HCT116 (cell line): Measurements from ENCODE around the gene GRIN3A. TPM values are rescaled to one million over a fixed set of nuclear protein-coding genes. Genes with fewer than 3 reads are reported as not detected.

ENCODE experiments used
- ATAC-seq: fragments of 200-7000 bp; cut with Tn5 transposase; 2 replicates; pipeline ENCODE4 v1.9.1; 2020; ENCODE audit warnings: mild to moderate bottlenecking, moderate library complexity
- Bru-seq: library from RNA; stranded (reverse); fragments of 400-500 nt; gene quantifications from one replicate; lab custom pipeline; 2021; lab: Mats Ljungman, UMichigan
- BruChase-seq, 2 experiments: library from RNA; stranded (reverse); fragments of 400-500 nt; gene quantifications; one replicate each; lab custom pipeline; 2021; lab: Mats Ljungman, UMichigan
- BruUV-seq: library from RNA; stranded (reverse); fragments of 400-500 nt; replicated peaks from 2 replicates; lab custom pipeline; 2021; lab: Mats Ljungman, UMichigan
- CTCF ChIA-PET: fragments of 300-600 bp; sonication (Branson Sonifier 250); formaldehyde crosslinking; loops from one replicate; lab custom pipeline; 2021; ENCODE audit warnings: antibody characterized with exemption; lab: Charles Lee
- POLR2A ChIA-PET: fragments of 300-600, 350-600 bp; sonication (Branson Sonifier 250); formaldehyde crosslinking; loops from one replicate; lab custom pipeline; 2021; ENCODE audit warnings: antibody characterized with exemption; lab: Charles Lee
- RAD21 ChIA-PET, 2 experiments: fragments of 300-600 bp; sonication (Branson Sonifier 250); formaldehyde crosslinking; loops; one replicate each; lab custom pipeline; 2023; ENCODE audit warnings: low total read pairs in 2 of 2; ENCODE audit not compliant: uncharacterized antibody in 2 of 2, unreplicated experiment in 2 of 2, low non-redundant PET in 1 of 2; lab: Charles Lee
- DNase-seq: peaks from one replicate; pipeline ENCODE4 v3.0.0-alpha.2; 2010; ENCODE audit warnings: low read depth, low spot score
- H2AFZ ChIP-seq: fragments of 200-600 bp; shearing (Covaris generic), sonication (generic); 2 replicates; pipeline ENCODE4 v1.6.1; 2017; ENCODE audit warnings: low read depth, mixed run types, mixed read lengths, antibody characterized with exemption, low read length; ENCODE audit not compliant: poor library complexity, severe bottlenecking
- H3K27ac ChIP-seq: 2 replicates; pipeline ENCODE4 v1.5.1; 2012; ENCODE audit warnings: low read depth, low read length
- H3K27me3 ChIP-seq: fragments of 200-600 bp; sonication (generic); 2 replicates; pipeline ENCODE4 v1.6.1; 2016; ENCODE audit warnings: mixed run types, low read length, mixed read lengths; ENCODE audit not compliant: insufficient read depth
- H3K36me3 ChIP-seq, 2 experiments: fragments of 200-500 bp in 1 of 2; fragments of 200-600 bp in 1 of 2; sonication (Bioruptor generic) in 1 of 2; sonication (generic) in 1 of 2; 2 replicates each; pipeline versions ENCODE4 v1.5.1 to v1.6.1; 2014 to 2016; ENCODE audit warnings: low read length in 2 of 2, inconsistent platforms in 1 of 2, mixed read lengths in 1 of 2, mixed run types in 1 of 2; ENCODE audit not compliant: insufficient read depth in 2 of 2, control insufficient read depth in 1 of 2
- H3K4me1 ChIP-seq, 2 experiments: fragments of 200-600 bp in 1 of 2; sonication (generic) in 1 of 2; 2 replicates each; pipeline versions ENCODE4 v1.5.1 to v1.6.1; 2012 to 2017; ENCODE audit warnings: low read length in 2 of 2, inconsistent platforms in 1 of 2, mild to moderate bottlenecking in 1 of 2, mixed read lengths in 1 of 2, mixed run types in 1 of 2, moderate library complexity in 1 of 2; ENCODE audit not compliant: insufficient read depth in 2 of 2, control insufficient read depth in 1 of 2
- H3K4me2 ChIP-seq: fragments of 200-600 bp; sonication (generic); 2 replicates; pipeline ENCODE4 v1.6.1; 2017; ENCODE audit warnings: mixed run types, low read length, mixed read lengths
- H3K4me3 ChIP-seq, 2 experiments: fragments of 200-600 bp in 1 of 2; sonication (generic) in 1 of 2; replicated peaks in 1 of 2; 2 replicates each; pipeline ENCODE4 v1.5.1; 2011 to 2016; ENCODE audit warnings: low read length in 2 of 2, control low read depth in 1 of 2, low read depth in 1 of 2, mild to moderate bottlenecking in 1 of 2, mixed read lengths in 1 of 2, mixed run types in 1 of 2
- H3K79me2 ChIP-seq: fragments of 200-600 bp; sonication (generic); 2 replicates; pipeline ENCODE4 v1.6.1; 2017; ENCODE audit warnings: mild to moderate bottlenecking, mixed run types, low read length, moderate library complexity, mixed read lengths; ENCODE audit not compliant: insufficient read depth
- H3K9ac ChIP-seq: fragments of 200-600 bp; sonication (generic); 2 replicates; pipeline ENCODE4 v1.6.1; 2016; ENCODE audit warnings: low read length, mixed read lengths
- H3K9me2 ChIP-seq: fragments of 200-600 bp; sonication (generic), shearing (Covaris generic); 2 replicates; pipeline ENCODE4 v1.6.1; 2017; ENCODE audit warnings: mixed run types, mild to moderate bottlenecking, moderate library complexity; ENCODE audit not compliant: insufficient read depth
- H3K9me3 ChIP-seq, 2 experiments: fragments of 200-500 bp in 1 of 2; fragments of 200-600 bp in 1 of 2; sonication (Bioruptor generic) in 1 of 2; sonication (generic) in 1 of 2; 2 replicates each; pipeline ENCODE4 v1.6.1; 2014 to 2017; ENCODE audit warnings: low read length in 2 of 2, mixed read lengths in 2 of 2, inconsistent platforms in 1 of 2, low read depth in 1 of 2, mild to moderate bottlenecking in 1 of 2, mixed run types in 1 of 2, moderate library complexity in 1 of 2; ENCODE audit not compliant: control insufficient read depth in 1 of 2, insufficient read depth in 1 of 2
- H4K20me1 ChIP-seq: fragments of 200-600 bp; sonication (generic), shearing (Covaris generic); 2 replicates; pipeline ENCODE4 v1.6.1; 2017; ENCODE audit warnings: mixed run types, mild to moderate bottlenecking, moderate library complexity; ENCODE audit not compliant: insufficient read depth
- ATF3 ChIP-seq: IDR thresholded peaks from 2 replicates; pipeline ENCODE4 v1.6.1; 2012
- CBX3 ChIP-seq: IDR thresholded peaks from 2 replicates; pipeline ENCODE4 v1.6.1; 2012; ENCODE audit warnings: low read depth
- CEBPB ChIP-seq: IDR thresholded peaks from 2 replicates; pipeline ENCODE4 v1.6.1; 2012; ENCODE audit warnings: low read depth
- CTCF ChIP-seq, 3 experiments: fragments of 200-600 bp in 1 of 3; sonication (generic) in 1 of 3; IDR thresholded peaks in 2 of 3; conservative IDR thresholded peaks in 1 of 3; 2 replicates each; pipeline ENCODE4 v1.5.1; 2012 to 2017; ENCODE audit warnings: low read depth in 2 of 3, low read length in 2 of 3, antibody characterized with exemption in 1 of 3, borderline replicate concordance in 1 of 3, control low read depth in 1 of 3, mild to moderate bottlenecking in 1 of 3, mixed read lengths in 1 of 3, mixed run types in 1 of 3, moderate library complexity in 1 of 3; ENCODE audit not compliant: insufficient read depth in 1 of 3
- EGR1 ChIP-seq: IDR thresholded peaks from 2 replicates; pipeline ENCODE4 v1.6.1; 2012; ENCODE audit warnings: low read depth
- EZH2phosphoT487 ChIP-seq: fragments of 200-600 bp; IDR thresholded peaks from 2 replicates; pipeline ENCODE4 v1.6.1; 2018; ENCODE audit warnings: antibody characterized with exemption, borderline replicate concordance
- FOSL1 ChIP-seq: IDR thresholded peaks from 2 replicates; pipeline ENCODE4 v1.6.1; 2012; ENCODE audit warnings: low read depth
- JUND ChIP-seq: IDR thresholded peaks from 2 replicates; pipeline ENCODE4 v1.6.1; 2012
- MAX ChIP-seq: IDR thresholded peaks from 2 replicates; pipeline ENCODE4 v1.6.1; 2012
- POLR2A ChIP-seq: IDR thresholded peaks from 2 replicates; pipeline ENCODE4 v1.7.0; 2011; ENCODE audit warnings: borderline replicate concordance; ENCODE audit not compliant: insufficient read depth, insufficient read length; ENCODE audit errors: extremely low read depth
- RAD21 ChIP-seq: IDR thresholded peaks from 2 replicates; pipeline ENCODE4 v1.6.1; 2012; ENCODE audit warnings: low read depth, mild to moderate bottlenecking
- REST ChIP-seq: IDR thresholded peaks from 2 replicates; pipeline ENCODE4 v1.6.1; 2012; ENCODE audit warnings: low read depth
- SIN3A ChIP-seq: IDR thresholded peaks from 2 replicates; pipeline ENCODE4 v1.6.1; 2012; ENCODE audit warnings: low read depth
- SP1 ChIP-seq: IDR thresholded peaks from 2 replicates; pipeline ENCODE4 v1.6.1; 2012; ENCODE audit warnings: low read depth
- SRF ChIP-seq: IDR thresholded peaks from 2 replicates; pipeline ENCODE4 v1.6.1; 2012; ENCODE audit warnings: low read depth
- TCF7L2 ChIP-seq: IDR thresholded peaks from 2 replicates; pipeline ENCODE4 v1.7.0; 2011; ENCODE audit warnings: borderline replicate concordance, inconsistent platforms; ENCODE audit not compliant: insufficient read depth, insufficient read length; ENCODE audit errors: extremely low read depth
- ZBTB33 ChIP-seq: IDR thresholded peaks from 2 replicates; pipeline ENCODE4 v1.6.1; 2011; ENCODE audit warnings: mild to moderate bottlenecking, low read length, moderate library complexity; ENCODE audit not compliant: insufficient replicate concordance; ENCODE audit errors: extremely low read depth
- ZFX ChIP-seq: fragments of 450-650 bp; IDR thresholded peaks from 2 replicates; pipeline ENCODE4 v1.6.1; 2017
- ZNF274 ChIP-seq: fragments of 200-500 bp; sonication (Bioruptor generic); IDR thresholded peaks from 2 replicates; pipeline ENCODE4 v1.6.1; 2014; ENCODE audit warnings: mild to moderate bottlenecking, low read depth, low read length, inconsistent platforms
- intact Hi-C: fragments of 100-400 bp; cut with micrococcal nuclease; formaldehyde crosslinking; loops from 2 replicates; pipeline ENCODE4 v1.10.0; 2022
- long read RNA-seq: library from polyadenylated mRNA; unstranded; transcript quantifications from one replicate; pipeline ENCODE4 v2.0.0, GENCODE V29; 2021; ENCODE audit not compliant: unreplicated experiment
- polyA plus RNA-seq: library from polyadenylated mRNA; unstranded; fragments of >200 nt; gene quantifications from 2 replicates; pipeline ENCODE4 v1.2.1, GENCODE V29; 2012; ENCODE audit warnings: missing spikeins
- total RNA-seq: library from RNA; stranded (reverse); gene quantifications from one replicate; pipeline ENCODE4 v1.2.1, GENCODE V29; 2021; ENCODE audit not compliant: unreplicated experiment

GRIN3A gene
- total RNA-seq (not detected), Bru-seq, nascent RNA (percentile 1 among the genes with signal in this experiment), BruChase-seq, experiment 1, labeled RNA remaining after a 6-hour chase (percentile 1 among the genes with signal in this experiment), BruChase-seq, experiment 2, labeled RNA remaining after a 2-hour chase (percentile 1 among the genes with signal in this experiment)
- 0.08 and 0.09 TPM in 2 replicates for polyA plus RNA-seq
- long read RNA-seq, result 0 reads

GRCh38 chr9:101738566-101739183 lies at the start of gene GRIN3A:
GRIN3A (minus strand) TSS chr9:101738647; CDS start chr9:101737979, 668 bp downstream.
- no peak within 1 kb of the TSS for H3K4me2 ChIP-seq
- H3K9me3 ChIP-seq, result no peaks in the 10 kb centered on the region
- TF ChIP-seq SP1, result no peak
- TF ChIP-seq POLR2A, result no peak
- TF ChIP-seq ATF3, result no peak
- TF ChIP-seq ZFX, result no peak
- no peak for TF ChIP-seq CTCF (IDR thresholded peaks at IDR 0.05 in 2 of 3, conservative IDR thresholded peaks at IDR 0.05 in 1 of 3; ENCODE audit: borderline replicate concordance in 1 of 3, insufficient read depth in 1 of 3, low read depth in 2 of 3, low read length in 2 of 3)
- no peak for TF ChIP-seq REST
- no peak for TF ChIP-seq SRF
- TF ChIP-seq EGR1, result no peak
- no peak for TF ChIP-seq EZH2phosphoT487
- TF ChIP-seq CEBPB, result no peak
- TF ChIP-seq RAD21, result no peak
- no peak for TF ChIP-seq FOSL1
- no peak for TF ChIP-seq MAX
- TF ChIP-seq TCF7L2, result no peak
- TF ChIP-seq SIN3A, result no peak
- TF ChIP-seq JUND, result no peak
- TF ChIP-seq CBX3, result no peak
- TF ChIP-seq ZBTB33, result no peak
- no peak for TF ChIP-seq ZNF274
- TF ChIP-seq, all 23 proteins: peak for 0
- Histone ChIP-seq H3K36me3 (no peaks in the 10 kb centered on the region), H2AFZ (no peak within 1 kb of the TSS), H3K9me2 (no peaks in the 10 kb centered on the region), H3K79me2 (no peaks in the 10 kb centered on the region), H3K4me1 (no peaks in the 10 kb centered on the region), H3K9ac (no peak within 1 kb of the TSS), H3K4me3 (no peak within 1 kb of the TSS), H4K20me1 (no peaks in the 10 kb centered on the region), H3K27me3 (peaks cover 5% of the 10 kb centered on the region; the same call in 1 of the 2 replicates), H3K27ac (no peak within 1 kb of the TSS)
- intact Hi-C loops, result no loop called here
- ATAC-seq, result no peak
- no peak for DNase-seq
- RAD21 ChIA-PET, result no interaction called here
- BruUV-seq, result no TSS peak
- CTCF ChIA-PET, result no interaction called here
- POLR2A ChIA-PET, result no interaction called here
